CD4-positive, alpha-beta T cell treated with Interleukin-4 for 4 hours (primary cell): ENCODE data around the gene SLC16A6.
"Not testable (repeated sequence)": the region's sequence is repeated elsewhere in the genome, so short reads cannot be mapped to it uniquely, and the experiment has no call there.

Experiments
- DNase-seq: peaks from one replicate; pipeline ENCODE4 v3.0.0-alpha.2; 2020

Gene SLC16A6

DNA sequence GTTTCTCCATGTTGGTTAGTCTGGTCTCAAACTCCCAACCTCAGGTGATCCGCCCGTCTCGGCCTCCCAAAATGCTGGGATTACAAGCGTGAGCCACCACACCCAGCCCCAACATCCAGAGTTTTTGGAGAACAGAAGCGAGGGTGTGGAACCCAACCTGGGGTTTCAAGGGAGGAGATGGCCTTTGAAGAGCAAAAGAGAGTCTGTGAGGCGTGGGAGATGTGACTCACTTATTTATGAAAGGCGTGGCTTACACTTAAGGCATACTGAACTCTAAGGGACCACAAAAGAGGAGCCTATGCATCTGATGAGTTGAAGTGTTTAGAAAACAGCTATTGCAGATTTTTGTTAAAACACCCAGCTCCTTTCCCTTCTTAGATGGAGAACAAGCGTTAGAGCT is 19.2 kb upstream of the SLC16A6 start:
- peak; percentile 64 for DNase-seq

DNA sequence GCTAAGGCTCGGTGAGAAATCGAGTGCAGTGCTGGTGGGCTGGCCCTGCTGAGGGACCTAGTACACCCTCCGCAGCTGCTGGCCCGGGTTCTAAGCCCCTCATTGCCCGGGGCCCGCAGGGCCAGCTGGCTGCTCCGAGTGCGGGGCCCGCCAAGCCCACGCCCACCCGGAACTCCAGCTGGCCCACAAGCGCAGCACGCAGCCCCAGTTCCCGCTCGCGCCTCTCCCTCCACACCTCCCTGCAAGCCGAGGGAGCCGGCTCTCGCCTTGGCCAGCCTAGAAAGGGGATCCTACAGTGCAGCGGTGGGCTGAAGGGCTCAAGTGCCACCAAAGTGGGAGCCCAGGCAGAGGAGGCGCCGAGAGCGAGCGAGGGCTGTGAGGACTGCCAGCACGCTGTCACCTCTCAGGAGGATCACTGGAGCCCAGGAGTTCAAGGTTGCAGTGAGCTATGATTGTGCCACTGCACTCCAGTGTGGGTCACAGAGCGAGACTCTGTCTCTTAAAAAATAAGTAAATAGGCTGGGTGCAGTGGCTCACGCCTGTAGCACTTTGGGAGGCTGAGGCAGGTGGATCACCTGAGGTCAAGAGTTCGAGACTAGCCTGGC is 18.2 kb upstream of the SLC16A6 start:
- not testable (repeated sequence) for DNase-seq

DNA sequence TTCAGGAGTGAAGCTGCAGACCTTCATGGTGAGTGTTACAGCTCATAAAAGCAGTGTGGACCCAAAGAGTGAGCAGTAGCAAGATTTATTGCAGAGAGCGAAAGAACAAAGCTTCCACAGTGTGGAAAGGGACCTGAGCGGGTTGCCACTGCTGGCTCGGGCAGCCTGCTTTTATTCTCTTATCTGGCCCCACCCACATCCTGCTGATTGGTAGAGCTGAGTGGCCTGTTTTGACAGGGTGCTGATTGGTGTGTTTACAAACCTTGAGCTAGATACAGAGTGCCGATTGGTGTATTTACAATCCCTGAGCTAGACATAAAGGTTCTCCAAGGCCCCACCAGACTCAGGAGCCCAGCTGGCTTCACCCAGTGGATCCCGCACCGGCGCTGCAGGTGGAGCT is 17.6 kb upstream of the SLC16A6 start:
- DNase-seq: not testable (repeated sequence)

DNA sequence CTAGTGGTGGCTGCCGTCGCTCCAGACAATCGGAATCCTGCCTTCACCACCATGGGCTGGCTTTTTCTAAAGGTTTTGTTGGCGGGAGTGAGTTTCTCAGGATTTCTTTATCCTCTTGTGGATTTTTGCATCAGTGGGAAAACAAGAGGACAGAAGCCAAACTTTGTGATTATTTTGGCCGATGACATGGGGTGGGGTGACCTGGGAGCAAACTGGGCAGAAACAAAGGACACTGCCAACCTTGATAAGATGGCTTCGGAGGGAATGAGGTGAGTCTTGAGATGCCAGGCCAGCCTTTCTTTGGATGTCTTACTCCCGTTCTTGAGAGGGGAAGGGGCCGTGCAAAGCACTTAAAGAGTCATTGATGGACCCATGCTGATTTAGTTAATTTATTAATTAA is 16.5 kb upstream of the SLC16A6 start:
- DNase-seq: no peak

DNA sequence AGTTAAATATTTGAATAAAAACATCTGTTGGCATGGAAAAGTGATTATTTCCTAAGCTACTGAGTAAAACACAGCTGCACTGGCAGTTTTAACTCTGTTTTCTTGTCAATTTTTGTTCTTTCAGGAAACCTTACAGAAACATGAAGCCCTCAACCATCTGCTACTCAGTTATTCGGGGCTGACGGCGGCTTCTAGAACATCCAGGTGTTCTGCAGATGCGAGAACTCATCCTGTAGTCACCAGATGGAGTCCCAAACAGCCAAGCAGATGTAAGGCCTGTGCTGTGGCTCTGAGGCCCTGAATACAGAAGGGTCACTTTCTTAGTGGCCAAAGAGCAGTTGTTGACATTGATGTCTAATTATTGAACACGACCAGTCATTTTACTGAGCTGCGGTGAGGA is 15.9 kb upstream of the SLC16A6 start:
- DNase-seq: no peak

DNA sequence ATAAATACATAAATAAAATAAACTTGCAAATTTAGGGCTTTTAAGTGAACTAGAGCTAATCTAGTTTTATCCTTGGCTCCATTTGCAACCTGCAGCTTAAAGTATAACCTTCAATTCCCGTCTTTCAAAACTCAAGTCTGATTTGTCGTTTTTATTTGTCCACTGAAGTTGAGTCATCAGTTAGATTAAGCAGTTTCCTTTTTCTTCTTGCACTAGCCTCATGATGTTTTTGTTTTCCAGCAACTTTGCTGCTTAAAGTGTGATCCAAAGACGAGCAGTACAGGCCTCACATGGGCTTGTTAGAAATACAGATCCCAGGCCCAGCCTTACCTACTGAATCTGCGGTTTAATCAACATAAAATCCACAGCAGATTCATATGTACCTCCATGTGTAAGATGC is 14.2 kb upstream of the SLC16A6 start:
- no peak for DNase-seq

DNA sequence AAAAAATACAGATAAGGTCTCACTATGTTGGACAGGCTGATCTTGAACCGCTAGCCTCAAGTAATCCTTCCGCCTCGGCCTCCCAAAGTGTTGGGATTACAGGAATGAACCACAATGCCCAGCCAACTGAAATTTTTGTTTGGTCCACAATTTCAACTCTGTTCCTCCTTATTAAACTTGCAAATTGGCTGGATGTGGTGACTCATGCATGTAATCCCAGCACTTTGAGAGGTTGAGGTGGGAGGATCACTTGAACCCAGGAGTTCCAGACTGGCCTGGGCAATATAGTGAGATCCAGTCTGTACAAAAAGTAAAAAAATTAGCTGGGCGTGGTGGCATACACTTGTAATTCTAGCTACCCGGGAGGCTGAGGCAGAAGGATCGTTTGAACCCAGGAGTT is 13.8 kb upstream of the SLC16A6 start:
- DNase-seq: no peak

DNA sequence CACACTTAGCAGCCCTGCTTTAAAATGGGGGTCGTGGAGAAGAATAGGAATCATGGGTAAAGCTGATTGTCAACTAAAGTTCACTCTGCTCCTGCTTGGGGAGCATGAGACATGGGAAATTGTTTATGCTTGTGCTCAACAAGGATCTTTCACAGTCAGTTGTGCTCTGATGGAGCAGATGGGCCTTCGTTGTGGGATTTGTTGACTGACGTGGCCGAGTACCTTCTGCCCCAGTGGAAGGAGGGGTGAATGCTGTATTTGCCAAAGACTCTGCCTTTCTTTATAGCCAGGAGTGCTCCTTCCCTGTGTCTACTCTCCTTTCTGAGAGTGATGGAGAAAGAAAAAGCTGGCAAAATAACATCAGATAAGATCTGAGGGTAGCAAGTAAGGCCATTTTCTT is 11.7 kb upstream of the SLC16A6 start:
- no peak for DNase-seq

DNA sequence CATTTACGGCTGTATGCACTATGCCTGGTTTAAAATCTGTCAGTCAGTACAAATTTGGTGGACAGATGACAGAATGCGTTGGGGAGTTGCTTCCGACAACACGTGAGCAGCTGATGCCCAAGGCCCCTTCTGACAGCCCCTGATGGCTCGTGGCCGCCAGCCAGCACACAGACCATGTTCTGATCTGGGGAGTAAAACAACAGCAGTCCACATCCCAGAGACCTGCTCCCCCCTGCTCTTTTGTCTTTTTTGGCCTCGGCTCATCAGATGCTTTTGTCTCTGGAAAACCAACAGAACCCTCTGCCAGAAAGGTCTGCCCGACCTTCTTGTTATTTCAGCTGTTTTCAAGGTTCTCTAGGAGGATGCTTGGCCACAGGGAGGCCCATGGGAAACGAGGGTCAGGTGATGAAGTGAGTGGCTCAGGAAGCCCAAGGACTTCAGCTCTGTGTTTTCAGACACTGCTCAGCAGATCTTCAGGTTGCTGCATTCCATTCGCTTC is 11.2 kb upstream of the SLC16A6 start:
- DNase-seq: no peak

DNA sequence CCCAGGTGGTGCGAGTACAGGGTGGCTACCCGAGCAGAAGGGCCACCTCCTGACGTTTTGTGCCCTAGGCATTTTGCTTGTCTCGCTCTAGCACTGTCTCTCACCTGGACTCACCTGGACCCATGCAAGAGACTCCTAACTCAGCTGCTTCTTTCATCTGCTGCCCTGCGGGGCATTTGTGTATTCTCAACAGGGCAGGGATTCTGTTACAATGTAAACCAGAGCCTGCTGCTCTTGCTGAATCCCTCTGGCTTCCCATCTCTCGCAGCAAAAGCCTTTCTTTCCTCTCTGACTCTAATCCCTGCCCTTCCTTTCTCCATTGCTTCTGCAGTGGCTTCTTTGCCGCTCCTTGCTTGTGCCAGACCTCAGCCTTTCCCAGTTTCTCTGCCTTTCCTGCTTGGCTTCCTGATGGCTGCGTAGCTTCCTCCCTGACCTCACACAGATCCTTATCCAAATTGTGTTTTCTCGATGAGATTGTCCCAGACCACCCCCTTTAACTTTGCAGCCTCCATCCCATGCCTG is 10.6 kb upstream of the SLC16A6 start:
- no peak for DNase-seq

DNA sequence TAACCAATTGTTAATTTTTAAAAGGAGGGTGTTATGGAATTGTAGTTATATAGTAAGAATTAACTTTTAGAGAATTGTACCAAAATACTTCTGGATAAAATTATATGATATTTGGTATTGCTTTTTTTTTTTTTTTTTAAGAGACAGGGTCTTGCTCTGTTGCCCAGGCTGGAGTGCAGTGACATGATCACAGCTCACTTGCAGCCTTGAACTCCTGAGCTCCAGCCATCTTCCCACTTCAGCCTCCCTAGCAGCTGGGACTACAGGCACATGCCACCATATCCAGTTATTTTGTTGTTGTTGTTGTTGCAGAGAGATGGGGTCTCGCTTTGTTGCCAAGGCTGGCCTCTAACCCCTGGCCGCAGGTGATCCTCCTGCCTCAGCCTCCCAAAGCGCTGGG is 8.9 kb upstream of the SLC16A6 start:
- no peak for DNase-seq

DNA sequence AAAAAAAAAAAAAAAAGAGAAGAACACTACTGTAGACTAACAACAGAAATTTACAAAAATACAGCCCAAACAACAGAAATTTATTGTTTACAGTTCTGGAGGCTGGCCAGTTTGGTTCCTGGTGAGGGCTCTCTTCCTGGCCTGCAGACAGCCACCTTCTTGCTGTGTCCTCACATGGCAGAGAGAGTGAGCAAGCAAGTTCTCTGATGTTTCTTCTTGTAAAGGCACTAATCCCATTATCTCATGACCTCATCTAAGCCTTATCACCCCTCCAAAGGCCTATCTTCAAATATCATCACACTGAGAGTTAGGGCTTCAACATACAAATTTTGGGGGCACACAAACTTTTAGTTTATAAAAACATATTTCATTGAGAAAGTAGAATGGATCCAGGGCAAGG is 7.7 kb upstream of the SLC16A6 start:
- no peak for DNase-seq

DNA sequence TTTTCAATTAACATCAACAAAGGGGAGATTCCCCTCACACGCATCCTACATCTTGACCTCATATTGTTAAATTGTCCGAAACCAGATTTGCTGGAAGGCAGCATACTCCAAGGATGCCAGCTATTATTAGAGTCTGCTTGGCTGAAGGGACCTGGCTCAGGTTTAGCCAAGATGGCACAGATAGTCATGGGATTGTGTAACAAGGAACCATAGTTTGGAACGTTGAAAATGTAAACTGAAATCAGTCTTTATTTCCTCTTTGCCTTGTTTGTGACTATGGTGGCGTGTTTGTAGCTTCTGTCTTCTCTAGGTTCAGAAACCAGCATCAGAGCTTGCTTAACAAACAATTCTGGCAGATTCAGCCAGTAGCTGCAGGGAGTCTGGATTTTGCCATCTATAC is 6.3 kb upstream of the SLC16A6 start:
- DNase-seq: no peak

DNA sequence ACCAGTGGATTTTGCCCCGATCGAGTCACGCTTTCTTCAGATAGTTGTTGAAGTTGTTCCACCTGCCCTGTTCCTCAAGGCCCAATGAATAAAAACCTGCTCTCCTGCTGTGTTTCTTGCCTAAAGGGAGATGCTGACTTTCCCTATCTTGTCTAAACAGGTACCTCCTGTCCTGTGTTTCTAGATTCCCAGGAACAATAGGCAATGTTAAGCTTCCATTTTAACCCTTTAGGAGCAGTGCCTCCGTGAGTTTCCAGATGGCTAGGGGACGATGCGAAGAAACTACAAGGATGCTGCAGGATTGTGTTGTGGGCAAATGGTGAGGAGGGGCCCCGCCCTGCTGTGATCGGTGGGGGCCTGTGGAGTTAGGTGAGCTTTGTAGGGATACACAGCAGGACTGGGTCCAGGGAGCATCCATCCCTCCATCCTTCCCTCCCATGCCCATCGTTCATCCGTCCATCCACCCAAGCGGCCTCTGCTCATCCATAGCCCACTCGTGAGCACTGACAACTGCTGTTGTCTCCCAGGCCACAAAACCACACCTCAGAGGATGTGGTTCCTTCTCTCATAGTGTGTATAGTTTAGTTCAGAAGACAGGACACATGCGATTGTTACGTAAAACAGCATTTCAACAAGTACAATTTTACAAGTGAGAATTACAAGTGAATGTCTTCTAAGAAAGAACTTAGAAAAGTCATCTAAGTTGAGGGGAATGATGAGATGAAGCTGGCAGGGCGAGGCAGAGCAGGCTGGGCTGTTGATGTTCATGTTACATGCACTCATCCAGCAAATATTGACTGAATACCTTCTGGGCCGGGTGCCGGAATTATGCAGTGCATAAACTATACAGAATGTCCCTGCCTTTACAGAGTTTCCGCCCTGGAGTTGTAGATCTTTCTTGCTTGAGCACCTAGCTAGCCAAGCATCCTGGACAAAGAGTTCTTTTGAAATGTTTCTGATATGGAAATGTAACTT is 5.6 kb upstream of the SLC16A6 start:
- peak; percentile 76 for DNase-seq

DNA sequence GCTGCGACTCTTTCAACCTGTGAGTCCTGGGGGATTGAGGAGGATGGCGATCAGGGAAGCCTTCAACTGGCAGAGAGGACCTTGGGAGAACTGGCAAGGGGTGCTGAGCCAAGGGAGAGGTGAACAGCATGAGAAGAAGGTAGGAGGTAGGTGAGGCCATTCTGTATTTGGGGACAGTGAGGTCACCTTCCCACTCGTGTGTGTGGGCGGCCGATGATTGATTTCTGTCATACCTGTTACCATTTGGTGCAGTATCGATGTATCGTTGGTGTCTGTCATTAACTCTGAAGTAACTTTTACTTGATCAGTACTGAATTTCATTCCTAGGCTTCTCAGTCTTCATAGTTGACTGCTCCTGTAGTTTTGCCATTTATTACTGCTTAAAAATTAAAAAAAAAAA is 4.2 kb upstream of the SLC16A6 start:
- no peak for DNase-seq

DNA sequence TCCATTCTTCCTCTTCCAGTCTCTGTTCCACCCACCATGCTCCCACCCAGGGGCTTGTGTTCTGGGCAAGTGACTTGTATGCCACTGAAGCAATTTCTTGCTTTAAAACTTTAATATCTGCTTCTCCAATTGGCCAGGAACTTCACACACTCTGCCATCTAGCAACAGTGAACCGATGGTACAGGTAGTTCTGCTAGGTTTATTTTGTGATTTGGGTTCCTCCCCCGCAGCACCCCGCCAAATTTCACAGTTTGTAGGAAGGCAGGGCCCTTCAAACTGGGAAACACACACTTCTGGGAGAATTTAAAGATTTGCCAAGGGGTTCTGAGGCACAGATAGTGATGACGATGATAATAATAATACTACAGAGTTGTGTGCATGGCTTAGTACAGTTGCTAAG is 3.7 kb upstream of the SLC16A6 start:
- DNase-seq: no peak

DNA sequence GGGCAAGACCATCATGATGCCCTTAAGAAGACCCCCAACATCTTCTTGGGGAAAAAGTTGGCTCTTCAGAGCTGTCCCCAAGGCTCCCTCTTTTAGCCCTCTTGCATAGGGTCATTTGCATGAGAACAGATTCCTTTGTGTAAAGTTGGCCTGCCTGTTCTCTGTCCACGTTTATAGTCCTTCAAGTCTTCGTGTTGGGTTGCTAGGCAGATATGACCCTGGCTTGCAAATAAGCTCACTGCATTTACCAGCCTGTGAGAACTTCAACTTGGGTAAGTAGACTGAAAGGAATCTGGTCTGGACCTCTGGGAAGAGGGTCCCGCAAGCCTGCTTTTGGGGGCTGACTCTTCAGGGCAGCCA is 3.2 kb upstream of the SLC16A6 start:
- DNase-seq: no peak

DNA sequence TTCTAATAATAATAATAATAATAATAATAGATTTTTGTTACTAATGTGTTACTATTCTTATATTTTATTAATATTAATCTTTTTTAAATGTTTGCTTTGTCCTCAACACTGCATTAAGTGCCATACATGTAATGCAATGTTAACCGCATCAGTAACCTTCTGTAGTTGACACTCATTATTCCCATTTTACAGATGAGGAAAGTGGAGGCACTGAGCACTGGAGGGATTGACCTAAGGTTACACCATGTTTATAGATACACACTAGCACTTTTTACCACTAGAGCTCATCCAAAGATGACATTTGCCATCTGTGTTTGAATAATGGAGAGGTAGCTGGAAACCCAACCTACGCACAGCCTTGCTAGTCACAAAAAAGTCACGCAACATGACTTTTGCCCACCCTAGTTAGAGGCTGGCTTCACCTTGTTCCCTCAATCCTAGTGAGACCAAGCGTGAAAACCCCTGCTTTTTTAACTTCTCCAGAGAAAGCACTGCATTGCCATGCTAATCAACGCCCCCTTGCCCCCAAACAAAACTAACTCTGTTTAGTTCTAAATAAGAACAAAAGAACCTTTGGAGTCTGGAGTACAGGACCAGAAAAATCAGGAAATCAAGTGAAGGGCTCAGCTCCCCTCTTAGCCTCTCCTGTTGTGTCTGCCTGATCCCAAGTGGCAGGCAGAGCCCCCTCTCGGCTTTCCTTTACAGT is 2.7 kb upstream of the SLC16A6 start:
- DNase-seq: no peak

DNA sequence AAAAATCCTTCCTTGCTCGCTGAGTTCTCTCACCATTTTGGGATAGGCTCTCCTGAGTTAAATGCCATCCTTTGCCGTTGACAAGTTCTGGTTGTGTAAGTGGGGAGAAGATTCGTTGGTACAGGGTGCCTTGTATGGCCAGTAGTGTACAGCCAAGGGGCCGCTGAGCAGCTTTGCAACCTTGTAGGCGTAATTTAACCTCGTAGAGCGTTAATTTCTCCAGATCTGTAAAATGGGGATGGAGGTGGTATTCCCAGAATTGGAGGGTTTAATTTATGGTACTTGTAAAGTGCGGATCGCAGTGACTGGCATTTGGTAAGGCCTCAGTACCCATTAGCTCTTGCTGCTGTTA is 1.7 kb upstream of the SLC16A6 start:
- no peak for DNase-seq

DNA sequence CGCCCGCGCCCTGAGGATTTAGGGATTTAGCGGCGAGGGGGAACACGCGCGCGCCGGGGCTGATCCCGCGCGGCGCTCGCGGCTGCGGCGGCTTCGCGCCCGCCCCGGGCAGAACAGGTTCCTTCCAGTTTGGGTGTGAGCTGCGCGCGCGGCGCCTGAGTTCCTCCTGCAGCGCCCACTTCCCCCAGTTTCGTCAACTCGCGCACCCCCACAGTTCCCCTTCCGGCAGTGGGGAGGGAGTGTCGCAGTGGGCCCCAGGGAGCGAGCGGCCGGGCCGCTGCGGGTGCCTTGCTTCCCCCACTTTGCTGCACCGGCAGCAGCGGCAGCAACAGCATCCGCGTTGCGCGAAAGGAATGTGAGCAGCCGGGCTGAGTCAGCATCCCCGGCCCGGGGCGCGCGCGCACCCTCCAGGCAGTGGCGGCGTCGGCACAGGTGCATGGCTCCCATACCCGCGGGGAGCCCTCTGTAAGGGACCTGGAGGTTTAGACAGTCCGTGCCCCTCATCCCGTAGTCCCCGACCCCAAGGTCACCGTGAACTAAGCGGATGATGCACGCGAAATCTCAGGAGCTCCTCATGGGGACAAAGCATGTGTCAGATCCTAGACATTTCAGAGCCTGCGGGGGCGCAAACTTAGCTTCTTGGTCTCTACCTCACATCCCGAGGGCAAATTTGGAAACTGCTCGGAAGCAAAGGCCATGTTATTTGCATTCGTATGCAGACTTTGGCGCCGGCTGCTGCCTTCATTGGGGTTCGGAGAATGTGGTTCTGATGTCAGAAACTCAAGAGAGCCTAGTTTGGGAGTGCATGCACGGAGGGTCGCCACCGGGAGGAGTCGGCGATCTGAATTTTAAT is 1.1 kb upstream of the SLC16A6 start:
- DNase-seq: peak; percentile 95

DNA sequence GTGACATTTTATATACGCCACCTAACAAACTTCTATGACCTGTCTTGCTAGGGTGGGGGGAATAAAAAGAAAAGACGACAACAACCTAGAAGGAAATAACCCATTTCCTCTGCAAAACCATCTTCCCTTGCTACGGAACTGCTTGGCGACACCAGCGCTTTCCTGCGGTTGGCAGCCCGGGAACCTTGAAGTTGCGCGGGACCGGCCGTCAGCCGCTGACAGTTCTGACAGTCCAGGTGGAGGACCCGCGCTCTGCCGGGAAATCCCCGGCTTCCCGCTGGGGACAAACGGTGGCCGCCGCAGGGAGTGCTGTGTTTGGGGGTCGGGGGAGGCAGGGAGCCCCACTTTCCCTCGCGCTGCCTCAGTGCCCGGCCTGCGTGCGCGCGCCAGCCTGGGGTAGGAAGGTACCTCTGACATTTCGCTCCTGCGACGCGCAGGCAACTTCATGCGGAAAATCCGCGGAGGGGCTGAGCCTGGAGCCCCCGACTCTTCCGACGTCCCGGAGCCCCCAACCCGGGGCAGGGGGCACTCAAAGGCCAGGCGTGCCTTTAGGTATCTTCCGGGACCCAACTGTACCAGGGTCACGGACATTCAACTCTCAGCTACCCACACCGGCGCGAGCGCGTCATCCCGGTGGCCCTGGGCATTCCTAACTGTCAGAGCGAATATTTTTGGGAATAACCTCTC is 516 bp downstream of the SLC16A6 start:
- peak; percentile 62 for DNase-seq

DNA sequence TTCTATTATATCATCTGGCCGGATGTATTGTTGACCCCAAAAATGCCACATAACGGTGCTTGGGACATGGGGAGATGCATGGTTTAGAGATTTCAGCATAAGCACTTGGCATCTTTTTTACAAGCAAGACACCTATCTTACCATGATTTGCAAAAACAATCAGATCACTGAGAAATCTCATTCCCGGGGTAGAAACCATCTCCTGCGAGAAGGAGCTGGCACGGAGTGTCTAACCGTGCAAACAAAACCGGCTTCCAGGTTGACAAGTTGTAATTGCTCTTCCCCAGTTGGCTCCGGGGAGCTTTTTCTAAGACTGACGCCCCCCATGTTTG is 1.0 kb downstream of the SLC16A6 start:
- no peak for DNase-seq
